Fibroblast of lung (primary cell): ENCODE measurements around the gene LRIT1.

Source experiments
- CTCF ChIP-seq, 2 donors: IDR thresholded peaks in 1 of 2; conservative IDR thresholded peaks in 1 of 2; 1 replicate in 1 of 2; 2 replicates in 1 of 2; pipeline ENCODE4 v1.5.1; 2011 to 2012; ENCODE audit warnings: low read length in 2 of 2, control low read depth in 1 of 2, inconsistent platforms in 1 of 2, low read depth in 1 of 2, mild to moderate bottlenecking in 1 of 2
- EZH2 ChIP-seq: IDR thresholded peaks from 2 replicates; pipeline ENCODE4 v1.5.1; 2012; ENCODE audit warnings: low read length, control low read depth, mild to moderate bottlenecking; ENCODE audit errors: missing control alignments

- TF ChIP-seq CTCF (conservative IDR thresholded peaks at IDR 0.05 in 1 of 2, IDR thresholded peaks at IDR 0.05 in 1 of 2; ENCODE audit: low read depth in 1 of 2, low read length in 2 of 2) (no peak), EZH2 (no peak)
Measured at GRCh38 chr10:84190621-84191020, 50.7 kb downstream of the LRIT1 start.
